ENCODE data around the gene GRAP.
"Not testable (repeated sequence)": the region's sequence is repeated elsewhere in the genome, so short reads cannot be mapped to it uniquely, and the experiment has no call there.

Gene GRAP

DNA sequence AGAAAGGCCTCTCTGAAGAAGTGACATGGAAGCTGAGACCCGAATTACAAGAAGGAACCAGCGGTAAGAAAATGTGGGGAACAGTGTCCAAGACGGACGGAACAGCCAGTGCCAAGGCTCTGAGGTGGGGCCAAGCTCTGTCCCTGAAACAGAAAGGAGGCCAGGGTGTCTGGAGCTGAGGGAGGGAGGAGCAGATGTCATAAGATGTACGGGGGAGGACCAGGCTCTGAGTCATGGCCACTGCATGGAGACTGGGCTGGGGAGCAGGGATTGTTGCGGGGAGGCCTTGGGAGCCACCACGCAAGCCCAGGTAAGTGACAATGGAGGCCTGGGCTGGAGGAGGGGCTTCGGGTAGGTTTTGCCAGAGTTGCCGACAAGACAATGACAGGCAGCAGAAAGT, 2.1 kb downstream of the GRAP start:
- DNase-seq; in situ Hi-C loops (cut with MboI; ENCODE audit: low pct_unique_long_range_greater_than_20kb, low sequenced_read_pairs): not testable (repeated sequence)

DNA sequence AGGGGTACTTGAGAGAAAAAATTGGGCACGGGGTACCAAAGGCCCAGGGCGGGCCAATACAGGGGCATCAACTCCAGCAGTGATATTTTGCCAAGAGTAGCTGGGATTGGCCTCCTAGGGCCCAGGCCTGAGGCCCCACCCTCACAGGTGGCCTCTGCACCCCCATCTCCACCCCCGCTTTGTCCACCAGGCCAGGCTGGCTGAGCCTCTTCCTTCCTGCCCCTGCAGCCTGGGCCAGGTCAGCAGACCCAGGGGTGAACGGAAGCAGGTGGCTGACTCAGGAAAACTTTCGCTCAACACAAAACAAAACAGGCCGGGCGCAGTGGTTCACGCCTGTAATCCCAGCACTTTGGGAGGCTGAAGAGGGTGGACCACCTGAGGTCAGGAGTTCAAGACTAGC, 3.7 kb downstream of the GRAP start:
- DNase-seq; in situ Hi-C loops (cut with MboI; ENCODE audit: low pct_unique_long_range_greater_than_20kb, low sequenced_read_pairs): not testable (repeated sequence)

DNA sequence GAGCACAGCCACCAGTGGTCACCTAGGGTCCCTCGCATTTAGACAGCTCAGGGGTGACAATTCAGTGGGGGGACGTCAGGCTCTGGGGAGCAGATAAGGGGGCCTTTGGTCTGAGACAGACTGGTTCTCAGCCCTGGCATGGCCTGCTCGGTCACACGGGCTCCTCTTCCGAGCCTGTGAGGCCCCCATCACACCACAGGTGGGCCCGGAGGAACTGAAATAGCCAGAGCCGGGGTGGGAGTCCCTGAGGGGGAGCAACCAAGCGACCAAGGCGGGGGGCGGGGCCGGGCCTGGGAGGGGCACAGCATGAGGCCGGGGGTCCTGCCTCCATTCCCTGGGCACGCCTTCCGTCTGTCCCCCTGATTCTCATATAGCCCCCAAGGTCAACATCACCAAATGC, 4.4 kb downstream of the GRAP start:
- in situ Hi-C loops (cut with MboI; ENCODE audit: low pct_unique_long_range_greater_than_20kb, low sequenced_read_pairs), result not testable (repeated sequence)

DNA sequence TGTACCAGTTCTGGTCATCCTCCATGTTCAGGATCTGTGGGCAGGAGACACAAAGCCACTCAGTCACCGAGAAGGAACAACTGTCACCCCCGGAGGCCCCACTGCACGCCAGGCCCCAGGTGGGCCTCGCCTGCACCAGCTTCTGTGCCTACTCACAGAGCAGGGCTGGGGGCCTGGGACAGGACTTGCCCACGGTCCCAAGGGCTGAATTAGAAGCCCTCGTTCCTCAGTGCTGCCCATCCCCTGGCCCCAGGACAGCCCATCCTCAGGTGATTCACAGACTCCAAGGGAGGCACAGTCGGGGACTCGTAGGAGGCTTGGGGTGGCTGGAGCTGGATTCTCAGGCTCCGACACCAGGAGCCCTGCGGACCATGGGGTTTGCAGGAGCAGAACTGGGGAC, 4.9 kb downstream of the GRAP start:
- DNase-seq; in situ Hi-C loops (cut with MboI; ENCODE audit: low pct_unique_long_range_greater_than_20kb, low sequenced_read_pairs): not testable (repeated sequence)

More for the DNA sequence above, 4.4 kb downstream of the GRAP start:
- not testable (repeated sequence) for DNase-seq

DNA sequence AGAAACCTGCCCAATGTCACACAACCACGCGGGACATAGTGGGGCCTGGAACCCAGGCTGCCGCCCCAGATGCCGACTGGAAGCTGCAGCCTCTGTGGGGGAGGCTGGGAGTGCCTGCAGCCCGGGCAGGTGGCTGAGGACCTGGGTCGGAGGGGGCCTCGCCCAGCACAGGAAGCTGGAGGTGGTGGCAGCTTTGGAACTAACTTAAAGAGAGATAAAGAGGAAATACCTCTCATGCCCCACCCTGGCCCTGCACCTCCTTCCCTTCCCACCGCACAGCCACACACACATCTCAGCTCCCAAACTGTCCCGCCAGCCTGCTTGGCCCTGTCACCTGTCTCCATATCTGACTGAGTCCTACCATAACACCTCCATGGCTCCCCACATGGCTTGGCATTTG, 6.4 kb downstream of the GRAP start:
- in situ Hi-C loops (cut with MboI; ENCODE audit: low pct_unique_long_range_greater_than_20kb, low sequenced_read_pairs); DNase-seq: not testable (repeated sequence)

DNA sequence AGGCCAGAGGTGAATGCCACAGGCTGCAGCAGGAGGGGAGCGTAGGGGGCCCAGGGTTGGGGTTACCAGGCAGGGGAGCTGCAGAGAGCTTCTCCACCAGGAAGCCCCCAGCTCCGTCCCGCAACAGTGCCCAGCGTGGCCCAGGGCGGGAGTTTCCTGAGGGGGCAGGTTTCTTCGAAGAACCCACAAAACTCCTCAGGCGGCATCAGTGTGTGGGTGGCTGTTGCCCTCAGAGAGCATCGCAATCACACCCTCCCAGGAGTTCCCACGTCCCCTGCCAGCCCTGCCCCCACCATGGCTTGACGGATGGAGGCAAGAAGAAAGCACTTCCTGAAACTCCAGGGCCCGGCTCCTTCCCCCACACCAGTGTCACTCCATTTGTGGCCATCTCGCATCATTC, 8.0 kb downstream of the GRAP start:
- in situ Hi-C loops (cut with MboI; ENCODE audit: low pct_unique_long_range_greater_than_20kb, low sequenced_read_pairs), result not testable (repeated sequence)

DNA sequence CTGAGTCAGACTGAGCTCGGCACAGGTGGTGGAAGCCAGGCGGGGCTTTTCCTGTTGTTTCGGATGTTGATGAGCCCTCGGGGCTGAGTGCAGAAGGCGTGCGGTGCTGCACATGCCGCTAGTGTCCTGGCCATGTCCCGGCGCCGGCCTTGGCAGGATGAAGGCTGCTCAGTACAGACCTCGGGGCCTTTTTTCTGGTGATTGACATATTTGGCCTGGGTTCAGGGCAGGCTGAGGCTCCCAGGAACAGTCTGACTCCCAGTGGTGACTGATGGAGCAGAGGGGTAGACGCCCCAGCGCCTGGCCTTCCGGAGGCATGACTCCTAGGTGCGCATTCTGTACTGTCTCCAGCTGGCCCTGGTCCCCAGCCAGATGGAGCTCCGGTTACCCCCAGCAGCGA, 8.8 kb downstream of the GRAP start:
- DNase-seq; in situ Hi-C loops (cut with MboI; ENCODE audit: low pct_unique_long_range_greater_than_20kb, low sequenced_read_pairs): not testable (repeated sequence)

More for the DNA sequence above, 8.0 kb downstream of the GRAP start:
- not testable (repeated sequence) for DNase-seq

DNA sequence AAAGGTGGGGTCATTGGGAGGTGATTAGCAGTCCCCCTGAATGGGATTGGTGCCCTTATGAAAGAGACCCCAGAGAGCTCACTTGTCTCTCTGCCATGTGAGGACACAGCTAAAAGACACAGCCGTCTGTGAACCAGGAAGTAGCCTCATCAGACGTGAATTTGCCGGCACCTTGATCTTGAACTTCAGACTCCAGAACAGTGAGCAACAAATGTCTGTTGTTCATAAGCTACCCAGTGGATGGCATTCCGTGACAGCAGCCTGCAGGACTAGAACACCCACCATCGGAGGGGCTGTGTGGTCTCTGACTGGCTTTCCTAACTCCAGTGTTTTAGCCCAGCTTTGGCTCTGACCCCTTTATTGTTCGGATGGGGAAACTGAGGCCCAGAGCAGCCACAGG, 9.2 kb downstream of the GRAP start:
- in situ Hi-C loops (cut with MboI; ENCODE audit: low pct_unique_long_range_greater_than_20kb, low sequenced_read_pairs); DNase-seq: not testable (repeated sequence)

DNA sequence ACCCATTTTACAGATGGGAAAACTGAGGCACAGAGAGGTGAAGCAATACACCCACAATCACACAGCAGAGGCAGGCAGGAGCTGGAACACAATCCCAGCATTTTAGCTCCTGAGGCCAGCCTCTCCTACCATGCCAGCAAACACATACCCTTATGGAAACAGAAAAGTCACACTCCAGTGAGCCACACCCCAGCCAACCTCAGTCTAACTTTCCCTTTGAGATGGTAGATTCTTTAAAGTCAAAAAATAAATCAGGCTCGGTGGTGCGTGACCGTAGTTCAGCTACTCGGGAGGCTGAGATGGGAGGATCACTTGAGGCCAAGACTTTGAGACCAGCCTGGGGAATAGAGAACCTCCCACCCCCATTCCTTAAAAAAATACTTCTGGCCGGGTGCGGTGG, 10.6 kb downstream of the GRAP start:
- DNase-seq; in situ Hi-C loops (cut with MboI; ENCODE audit: low pct_unique_long_range_greater_than_20kb, low sequenced_read_pairs): not testable (repeated sequence)

DNA sequence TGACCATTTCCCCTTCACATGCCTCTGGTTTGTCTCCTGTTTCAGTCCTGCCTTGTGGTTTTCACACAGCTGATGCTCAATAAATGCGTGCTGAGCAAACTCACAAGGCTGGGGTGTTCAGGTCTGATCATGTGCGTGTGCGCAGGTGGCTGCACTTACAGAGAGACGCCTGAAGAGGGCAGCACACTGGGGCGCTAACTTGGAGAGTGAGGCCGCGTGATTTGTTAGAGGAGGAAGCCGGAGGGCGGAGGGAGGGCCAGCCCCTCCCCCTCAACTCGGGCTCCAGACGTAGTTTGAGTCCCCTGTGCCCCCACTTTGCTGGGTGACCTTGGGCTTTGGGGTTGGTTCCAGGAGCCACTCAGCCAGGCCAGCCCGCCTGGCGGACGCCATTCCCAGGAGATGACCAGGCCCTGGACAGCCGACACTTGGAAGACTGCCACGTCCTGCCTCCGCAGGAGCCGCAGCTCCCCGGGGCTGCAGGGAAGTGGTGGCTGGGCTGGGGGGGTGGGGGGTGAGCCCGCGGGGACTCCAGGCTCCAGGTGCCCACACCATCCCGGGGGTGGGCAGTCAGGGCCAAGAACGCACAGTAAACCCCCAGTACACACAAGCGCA, 14.3 kb downstream of the GRAP start:
- DNase-seq; in situ Hi-C loops (cut with MboI; ENCODE audit: low pct_unique_long_range_greater_than_20kb, low sequenced_read_pairs): not testable (repeated sequence)

DNA sequence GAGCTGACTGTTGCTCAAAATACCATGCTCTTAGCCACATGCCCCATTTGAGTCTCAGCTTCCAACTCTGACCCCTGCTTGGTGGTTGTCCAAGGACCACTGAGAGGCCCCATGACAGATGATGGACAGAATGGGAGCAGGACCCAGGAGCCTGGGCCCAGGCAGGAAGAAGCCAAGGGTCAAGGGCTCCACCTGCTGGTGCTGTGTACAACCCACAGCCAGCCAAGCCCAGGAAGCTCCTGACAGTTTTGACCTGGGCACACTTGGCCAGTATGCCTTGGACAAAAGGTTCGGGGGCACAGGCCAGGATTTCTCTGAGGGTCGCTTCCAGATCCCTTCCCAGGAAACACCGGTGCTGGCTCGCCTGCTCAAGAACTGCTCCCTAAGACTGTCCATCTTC, 15.0 kb downstream of the GRAP start:
- DNase-seq; in situ Hi-C loops (cut with MboI; ENCODE audit: low pct_unique_long_range_greater_than_20kb, low sequenced_read_pairs): not testable (repeated sequence)

DNA sequence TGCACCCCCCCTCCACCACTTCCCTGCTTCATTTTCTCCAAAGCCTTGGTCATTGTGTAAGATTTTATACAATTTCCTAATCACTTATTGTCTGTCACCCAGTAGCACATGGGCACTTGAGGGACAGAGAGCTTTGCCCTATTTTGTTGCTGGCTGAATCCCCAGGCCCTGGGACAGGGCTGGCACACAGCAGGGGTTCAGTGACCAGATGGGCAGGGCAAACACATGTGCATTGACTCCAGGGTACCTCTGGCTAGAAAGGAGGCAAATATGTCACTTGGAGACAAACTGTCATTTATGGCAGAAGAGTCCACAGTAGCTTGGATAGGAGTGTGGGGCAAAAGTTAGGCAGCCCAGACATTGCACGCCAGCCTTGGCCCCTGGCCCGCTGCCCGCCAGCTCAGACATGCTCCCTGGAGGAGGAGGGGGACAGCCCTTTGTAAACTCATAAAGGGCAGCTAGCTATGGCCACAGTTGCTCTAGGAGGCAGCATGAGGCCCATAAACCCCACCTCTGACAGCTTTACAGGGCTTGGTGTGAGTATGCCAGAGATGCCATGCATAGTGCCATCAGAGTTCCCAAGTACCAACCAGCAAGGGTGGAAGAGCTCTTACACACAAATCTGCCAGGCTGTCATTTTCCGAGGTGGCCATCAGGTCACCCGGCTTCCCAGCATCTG, 15.8 kb downstream of the GRAP start:
- DNase-seq; in situ Hi-C loops (cut with MboI; ENCODE audit: low pct_unique_long_range_greater_than_20kb, low sequenced_read_pairs): not testable (repeated sequence)

DNA sequence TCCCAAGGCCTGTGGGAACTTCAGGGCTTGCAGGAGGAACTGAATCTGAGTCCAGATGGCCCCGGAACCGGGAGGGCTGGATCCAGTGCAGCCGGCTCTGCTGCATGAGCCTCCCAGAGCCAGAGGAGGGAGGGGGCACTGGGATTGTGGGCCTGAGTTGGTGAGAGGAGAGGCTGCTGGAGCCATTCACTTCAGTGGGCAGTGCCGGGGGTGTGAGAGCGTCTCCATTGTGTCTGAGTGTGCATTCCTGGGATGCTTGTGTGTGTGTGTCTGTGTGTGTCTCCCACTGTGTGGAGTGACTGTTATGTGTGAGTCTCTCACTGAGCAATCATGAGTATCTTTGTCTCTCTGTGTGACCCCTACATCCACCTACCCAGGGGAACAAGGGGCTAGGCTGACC, 17.0 kb downstream of the GRAP start:
- in situ Hi-C loops (cut with MboI; ENCODE audit: low pct_unique_long_range_greater_than_20kb, low sequenced_read_pairs); DNase-seq: not testable (repeated sequence)

DNA sequence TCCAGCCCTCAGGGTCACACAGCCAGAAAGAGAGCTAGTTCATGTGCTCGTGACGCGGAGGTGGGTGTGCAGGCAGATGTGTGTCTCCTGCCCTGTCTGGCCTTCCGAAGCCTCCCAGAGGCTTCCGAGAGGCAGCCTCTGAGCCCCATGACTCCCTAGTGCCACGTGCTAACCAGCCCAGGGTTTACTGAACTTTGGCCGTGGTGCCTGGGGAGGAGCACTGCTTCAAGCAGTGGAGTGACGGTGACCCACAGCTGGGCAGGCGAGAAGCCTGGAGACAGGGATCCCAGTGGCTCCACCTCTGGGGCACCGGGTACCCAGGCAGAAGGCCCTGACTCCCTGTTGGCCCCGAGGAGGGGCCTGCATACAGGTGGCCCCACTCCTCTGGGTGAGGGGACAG, 18.1 kb downstream of the GRAP start:
- in situ Hi-C loops (cut with MboI; ENCODE audit: low pct_unique_long_range_greater_than_20kb, low sequenced_read_pairs); DNase-seq: not testable (repeated sequence)

DNA sequence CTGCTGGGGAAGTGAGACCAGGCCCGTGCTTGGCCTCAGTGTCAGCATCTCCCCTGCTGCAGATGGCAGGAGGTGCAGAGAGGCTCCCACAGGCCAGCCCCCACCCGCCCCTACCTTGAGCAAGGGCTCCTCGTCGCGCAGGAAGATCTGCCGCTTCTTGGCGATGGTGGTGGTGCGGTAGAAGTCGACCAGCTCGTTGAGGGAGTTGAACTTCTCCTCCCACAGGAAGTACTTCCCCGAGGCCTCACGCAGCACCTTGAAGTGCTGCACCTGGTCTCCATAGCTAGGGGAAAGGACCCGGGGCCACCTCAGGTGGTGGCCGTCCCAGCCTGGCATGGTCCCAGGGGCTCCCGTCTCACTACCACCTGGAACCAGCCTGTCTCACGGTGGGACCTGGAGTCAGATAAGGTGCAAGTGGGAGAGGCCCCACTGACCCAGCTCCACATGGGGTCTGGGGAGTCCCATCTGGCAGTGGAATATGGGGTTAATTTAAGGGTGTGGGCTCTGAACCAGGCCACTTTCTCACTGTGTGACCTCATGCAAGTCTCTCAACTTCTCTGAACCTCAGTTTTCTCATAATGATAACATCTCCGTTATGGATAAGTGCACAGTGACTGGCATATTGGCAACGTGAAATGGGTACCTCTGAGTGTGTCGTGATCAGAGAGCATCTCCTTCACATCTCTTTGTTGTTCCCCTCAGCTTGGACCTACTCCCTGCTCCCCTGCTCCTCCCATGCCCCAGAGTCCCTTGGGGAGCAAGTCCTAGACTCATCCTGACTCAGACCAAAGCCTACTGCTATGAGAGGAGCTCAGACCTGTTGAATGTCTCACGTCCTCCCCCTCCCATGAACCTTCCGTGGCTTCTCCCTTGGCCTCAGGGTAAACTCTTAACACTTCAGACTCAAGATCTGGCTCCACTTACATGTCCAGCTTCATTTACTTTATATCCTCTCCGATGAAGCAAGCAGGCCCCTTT, 22.4 kb downstream of the GRAP start:
- in situ Hi-C loops (cut with MboI; ENCODE audit: low pct_unique_long_range_greater_than_20kb, low sequenced_read_pairs), result no loop called here
- no peak for DNase-seq

DNA sequence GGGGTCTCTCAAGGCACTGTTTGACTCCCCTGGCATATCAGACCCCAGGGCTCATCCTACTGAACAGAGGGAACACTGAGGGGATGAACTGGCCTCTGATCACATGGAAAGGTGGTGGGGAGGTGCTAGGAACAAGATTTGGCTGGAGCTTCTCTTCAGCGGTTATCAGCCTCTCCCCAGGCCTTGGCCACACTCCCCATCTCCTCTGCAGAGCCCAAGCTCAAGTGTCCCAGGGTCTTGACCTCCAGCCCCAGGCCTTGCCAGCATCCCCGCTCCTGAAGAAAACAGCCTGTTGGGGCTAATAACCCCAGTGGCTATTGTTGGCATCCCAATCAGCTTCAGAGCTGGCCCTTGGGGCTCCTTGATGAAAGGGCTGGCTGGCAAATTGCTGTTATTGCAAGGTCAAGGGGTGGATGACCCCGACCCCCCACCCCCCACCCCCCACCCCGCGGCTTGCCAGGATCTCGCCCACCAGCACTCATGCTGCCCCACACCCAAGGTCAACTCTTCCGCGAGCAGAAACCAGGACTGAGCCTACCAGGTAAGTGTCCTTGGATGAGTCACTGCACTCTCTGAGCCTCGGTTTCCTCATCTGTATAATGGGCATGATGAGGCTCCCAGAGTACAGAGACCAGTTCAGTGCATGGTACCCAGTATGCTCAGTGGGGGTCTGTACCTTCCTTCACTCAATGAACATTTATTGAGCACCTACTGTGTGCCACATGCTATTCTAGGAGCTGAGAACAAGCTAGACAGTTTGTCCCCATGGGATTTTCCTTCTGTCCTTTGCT, 23.4 kb downstream of the GRAP start:
- in situ Hi-C loops (cut with MboI; ENCODE audit: low pct_unique_long_range_greater_than_20kb, low sequenced_read_pairs), result no loop called here
- no peak for DNase-seq

DNA sequence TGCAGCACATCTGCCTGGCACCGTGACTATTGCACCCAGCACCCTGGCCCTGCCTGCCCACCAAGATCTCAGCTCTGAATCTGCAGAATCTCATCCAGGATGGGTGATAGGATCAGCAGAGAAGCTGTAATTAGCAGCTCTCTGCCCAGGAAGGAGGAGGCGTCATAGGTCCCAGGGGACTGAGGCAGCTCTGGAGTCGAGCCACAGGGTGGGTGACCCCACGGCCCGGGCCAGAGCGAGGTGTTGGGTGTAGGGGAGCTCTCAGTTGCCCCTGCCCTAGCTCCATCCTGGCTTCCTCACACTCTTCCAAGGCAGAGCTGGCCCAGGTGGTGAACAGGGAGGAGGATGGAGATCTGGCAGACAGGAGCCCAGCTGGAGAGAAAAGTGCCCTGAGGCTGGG, 24.0 kb downstream of the GRAP start:
- in situ Hi-C loops (cut with MboI; ENCODE audit: low pct_unique_long_range_greater_than_20kb, low sequenced_read_pairs), result no loop called here
- no peak for DNase-seq

DNA sequence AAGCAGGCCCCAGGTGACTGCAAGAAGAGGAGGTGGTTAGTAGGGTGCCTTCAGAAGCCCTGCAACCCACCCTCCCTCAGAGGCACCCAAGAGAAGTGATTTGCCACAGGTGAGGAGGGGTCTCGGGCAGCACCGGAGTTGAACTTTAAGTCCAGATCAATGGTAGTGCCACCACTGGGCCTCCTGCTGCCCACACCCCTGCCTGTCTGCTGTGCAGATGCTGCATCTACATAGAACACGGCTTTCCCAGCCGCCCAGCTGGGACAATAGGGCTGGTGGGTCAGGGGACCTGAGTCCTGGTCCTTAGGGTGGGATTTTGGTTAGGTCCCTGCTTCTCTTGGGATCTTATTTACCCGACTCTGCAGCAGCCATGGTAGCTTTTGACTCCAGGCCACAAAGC, 24.6 kb downstream of the GRAP start:
- DNase-seq, result no peak
- in situ Hi-C loops (cut with MboI; ENCODE audit: low pct_unique_long_range_greater_than_20kb, low sequenced_read_pairs), result no loop called here

DNA sequence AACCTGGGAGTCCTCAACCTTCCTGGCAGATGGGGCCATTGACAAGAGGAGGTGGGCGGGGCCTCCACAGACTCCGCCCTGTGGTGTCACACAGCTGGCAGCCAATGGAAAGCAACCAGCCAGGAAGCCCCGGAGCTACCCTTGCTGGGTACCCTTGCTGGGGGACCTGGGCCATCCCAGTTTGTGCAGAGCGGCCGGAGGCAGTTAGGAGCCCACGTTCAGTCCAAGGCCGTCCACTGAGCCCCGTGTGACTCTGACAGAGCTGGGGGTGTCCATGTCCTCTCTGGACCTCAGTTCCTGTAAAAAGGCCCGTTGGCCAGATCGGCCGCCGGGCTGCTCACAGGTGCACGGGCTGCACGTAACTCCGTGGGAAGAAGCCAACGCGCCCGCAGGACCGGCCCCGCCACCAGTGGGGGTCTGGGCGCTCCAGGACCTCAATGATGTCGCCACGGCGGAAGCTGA, 25.1 kb downstream of the GRAP start:
- in situ Hi-C loops (cut with MboI; ENCODE audit: low pct_unique_long_range_greater_than_20kb, low sequenced_read_pairs), result no loop called here
- DNase-seq, result peak; percentile 21
